GM12864 (cell line): ENCODE data around the gene NRDC.

ENCODE experiments used
- DNase-seq: peaks from one replicate; pipeline ENCODE4 v3.0.0-alpha.2; 2011; ENCODE audit warnings: low read depth
- H3K4me3 ChIP-seq: 2 replicates; pipeline ENCODE4 v1.5.1; 2011; ENCODE audit warnings: mild to moderate bottlenecking, low read depth, low read length, control low read depth
- CTCF ChIP-seq: IDR thresholded peaks from 2 replicates; pipeline ENCODE4 v1.5.1; 2011; ENCODE audit warnings: low read depth, mild to moderate bottlenecking, moderate library complexity, low read length, control low read depth, inconsistent platforms; ENCODE audit errors: missing control alignments

Gene NRDC

GRCh38 chr1:51755437-51755836 is 123.1 kb downstream of the NRDC start:
- DNase-seq, result no peak
- TF ChIP-seq CTCF, result no peak
- H3K4me3 ChIP-seq, result no peak overlapping the region

GRCh38 chr1:51754666-51755065 is 123.9 kb downstream of the NRDC start:
- TF ChIP-seq CTCF, result no peak
- DNase-seq, result no peak
- no peak overlapping the region for H3K4me3 ChIP-seq

GRCh38 chr1:51753969-51754368 is 124.6 kb downstream of the NRDC start:
- no peak for TF ChIP-seq CTCF
- no peak for DNase-seq
- H3K4me3 ChIP-seq, result no peak overlapping the region

- no peak for TF ChIP-seq CTCF
- DNase-seq, result no peak
- no peak overlapping the region for H3K4me3 ChIP-seq
These were observed 126.2 kb downstream of the NRDC start for GRCh38 chr1:51752073-51752948.

- no peak for TF ChIP-seq CTCF
- no peak overlapping the region for H3K4me3 ChIP-seq
- DNase-seq, result no peak
These were observed 127.8 kb downstream of the NRDC start for GRCh38 chr1:51750729-51751128.

- DNase-seq, result no peak
- TF ChIP-seq CTCF, result no peak
- H3K4me3 ChIP-seq, result no peak overlapping the region
These were observed 128.3 kb downstream of the NRDC start for GRCh38 chr1:51750218-51750617.

GRCh38 chr1:51749151-51749550 is 129.4 kb downstream of the NRDC start:
- no peak overlapping the region for H3K4me3 ChIP-seq
- DNase-seq, result no peak
- no peak for TF ChIP-seq CTCF
